GM12878 (cell line): ENCODE measurements around the gene ZNF416. TPM values are rescaled to one million over a fixed set of nuclear protein-coding genes. Genes with fewer than 3 reads are reported as not detected.

Experiments
- PBX3 ChIP-seq: IDR thresholded peaks from 2 replicates; pipeline ENCODE4 v1.6.1; 2011; ENCODE audit warnings: mild to moderate bottlenecking, low read depth, low read length, moderate library complexity; ENCODE audit not compliant: insufficient replicate concordance
- POU2F2 ChIP-seq: IDR thresholded peaks from 3 replicates; pipeline ENCODE4 v1.6.1; 2011; ENCODE audit warnings: low read depth, mild to moderate bottlenecking, low read length, borderline replicate concordance
- PRDM15 ChIP-seq: fragments of 450-650 bp; formaldehyde crosslinking; IDR thresholded peaks from 2 replicates; pipeline ENCODE4 v1.4.0; 2020; ENCODE audit warnings: mild to moderate bottlenecking, moderate library complexity
- SKIL ChIP-seq: fragments of 450-650 bp; IDR thresholded peaks from 2 replicates; pipeline ENCODE4 v1.6.1; 2017; ENCODE audit warnings: mild to moderate bottlenecking, low read depth, inconsistent platforms; ENCODE audit not compliant: poor library complexity, severe bottlenecking
- SPI1 ChIP-seq: IDR thresholded peaks from 2 replicates; pipeline ENCODE4 v1.6.1; 2011; ENCODE audit warnings: low read depth, mild to moderate bottlenecking, low read length, moderate library complexity, borderline replicate concordance; ENCODE audit not compliant: insufficient read depth
- ZBTB11 ChIP-seq: fragments of 450-650 bp; formaldehyde crosslinking; IDR thresholded peaks from 2 replicates; pipeline ENCODE4 v1.5.0; 2022; ENCODE audit warnings: mild to moderate bottlenecking, missing genetic modification characterization
- polyA plus RNA-seq, 11 experiments: library from polyadenylated mRNA; depleted of rRNA in 4 of 11; unstranded in 6 of 11; stranded (reverse) in 5 of 11; fragments of >200 nt; fragmentation: Nextera tagmentation in 4 of 11; fragmentation: Illumina TruSeq in 1 of 11; extraction: Ambion mirVana in 4 of 11; extraction: Trizol in 1 of 11; gene quantifications; 1 replicate in 1 of 11; 2 replicates in 10 of 11; pipeline versions ENCODE4 v1.2.1 to v1.2.3, GENCODE V29; 2011 to 2016; ENCODE audit warnings: inconsistent platforms in 2 of 11, missing spikeins in 2 of 11, low read depth in 1 of 11
- total RNA-seq, 4 experiments: library from RNA; depleted of rRNA in 3 of 4; stranded (reverse); fragments of >200 nt in 3 of 4; fragmentation: Illumina TruSeq in 1 of 4; extraction: Trizol in 1 of 4; gene quantifications; 2 replicates each; pipeline versions ENCODE4 v1.2.1 to v1.2.3, GENCODE V29; 2013 to 2021

The ZNF416 gene
- total and polyA plus RNA-seq, 10 of the 15 experiments (the other 5 are each of a cell fraction or from before 2014, with no cell fraction given), result 1.2 to 5.4 (median 4.7) TPM

- TF ChIP-seq SPI1 (peak; percentile 53; the same call in 1 of the 2 replicates), PRDM15 (CRISPR knock-in tag) (no peak), PBX3 (peak; percentile 15), POU2F2 (0 out of 3 replicates have a peak, but pooled peaks have one; percentile 46), SKIL (no peak), ZBTB11 (CRISPR knock-in tag) (peak; percentile 57)
These were observed 21.2 kb upstream of the ZNF416 start, which contains the start of gene ZNF530 (continued) for GRCh38 chr19:57599761-57600383.
